D721Med (cell line): ENCODE results near the gene KRT86.

Experiments used
- DNase-seq: peaks from one replicate; pipeline ENCODE4 v3.0.0; 2011; ENCODE audit warnings: low spot score; ENCODE audit not compliant: insufficient read length
- FAIRE-seq: peaks from 2 replicates; lab custom pipeline; 2011; peaks lifted over from hg19 to GRCh38; lab: Jason Lieb, UNC
- CTCF ChIP-seq: IDR thresholded peaks from 2 replicates; pipeline ENCODE4 v1.5.1; 2012; ENCODE audit warnings: mild to moderate bottlenecking, control low read depth; ENCODE audit not compliant: insufficient read depth; ENCODE audit errors: missing control alignments

The KRT86 gene

GRCh38 chr12:52332381-52332780 is 57.9 kb downstream of the KRT86 start:
- DNase-seq = no peak
- FAIRE-seq = no peak
- no peak for TF ChIP-seq CTCF

GRCh38 chr12:52333321-52333720 is 58.9 kb downstream of the KRT86 start:
- no peak for TF ChIP-seq CTCF
- no peak for DNase-seq
- FAIRE-seq = no peak

- DNase-seq (no peak), FAIRE-seq (no peak)
- no peak for TF ChIP-seq CTCF
Measured at GRCh38 chr12:52334185-52334584, 59.7 kb downstream of the KRT86 start.

GRCh38 chr12:52335598-52336262 is 61.3 kb downstream of the KRT86 start:
- no peak for FAIRE-seq
- no peak for TF ChIP-seq CTCF
- no peak for DNase-seq

- no peak for DNase-seq
Measured at GRCh38 chr12:52336641-52337040, 62.2 kb downstream of the KRT86 start.

GRCh38 chr12:52337054-52337453 is 62.6 kb downstream of the KRT86 start:
- DNase-seq = no peak
- no peak for FAIRE-seq
- no peak for TF ChIP-seq CTCF

More at GRCh38 chr12:52336641-52337040, 62.2 kb downstream of the KRT86 start:
- TF ChIP-seq CTCF = no peak
- no peak for FAIRE-seq

GRCh38 chr12:52338241-52338960 is 64.0 kb downstream of the KRT86 start:
- FAIRE-seq = no peak
- no peak for DNase-seq
- no peak for TF ChIP-seq CTCF
